ENCODE results near the gene SLC39A11. TPM values are rescaled to one million over a fixed set of nuclear protein-coding genes. Genes with fewer than 3 reads are reported as not detected.

SLC39A11 gene
- total and polyA plus RNA-seq, 4 donors, result 4.6 to 23.3 (median 11.4) TPM

DNA sequence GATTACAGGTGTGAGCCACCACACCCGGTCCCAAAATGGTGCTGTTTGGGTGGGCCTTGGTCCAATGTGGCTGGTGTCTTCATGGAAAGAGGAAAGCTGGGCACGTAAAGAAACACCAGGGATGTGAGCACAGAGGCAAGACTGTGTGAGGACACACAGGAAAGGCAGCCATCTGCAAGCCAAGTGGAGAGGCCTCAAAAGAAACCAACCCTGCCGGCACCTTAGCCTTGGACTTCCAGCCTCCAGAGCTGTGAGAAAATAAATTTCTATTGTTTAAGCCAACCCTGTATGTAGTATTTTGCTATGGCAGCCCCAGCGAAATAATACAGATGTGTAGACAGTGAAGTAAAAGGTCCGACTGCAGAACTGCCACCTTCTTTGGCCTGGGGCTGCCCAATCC lies 68.7 kb downstream of the SLC39A11 start:
- DNase-seq (ENCODE audit: low read depth in 4 of 6, low spot score in 6 of 6), result no peak
- 94% methylated on average over 3 of the region's 5 CpGs for WGBS (ENCODE audit: insufficient coverage)
- H3K27ac ChIP-seq (ENCODE audit: low read depth, low read length), result no peak overlapping the region
- H3K36me3 ChIP-seq (ENCODE audit: control insufficient read depth, insufficient read depth, low read length), result no peaks in the 10 kb centered on the region
- H3K4me1 ChIP-seq (ENCODE audit: control insufficient read depth, insufficient read depth, low read length), result no peaks in the 10 kb centered on the region
- H3K9me3 ChIP-seq (ENCODE audit: control insufficient read depth, insufficient read depth, low read length), result peaks cover 5% of the 10 kb centered on the region
- no peak overlapping the region for H3K4me3 ChIP-seq (ENCODE audit: low read depth, low read length)
- no peaks in the 10 kb centered on the region for H3K27me3 ChIP-seq (ENCODE audit: control insufficient read depth, insufficient read depth, low read length)

DNA sequence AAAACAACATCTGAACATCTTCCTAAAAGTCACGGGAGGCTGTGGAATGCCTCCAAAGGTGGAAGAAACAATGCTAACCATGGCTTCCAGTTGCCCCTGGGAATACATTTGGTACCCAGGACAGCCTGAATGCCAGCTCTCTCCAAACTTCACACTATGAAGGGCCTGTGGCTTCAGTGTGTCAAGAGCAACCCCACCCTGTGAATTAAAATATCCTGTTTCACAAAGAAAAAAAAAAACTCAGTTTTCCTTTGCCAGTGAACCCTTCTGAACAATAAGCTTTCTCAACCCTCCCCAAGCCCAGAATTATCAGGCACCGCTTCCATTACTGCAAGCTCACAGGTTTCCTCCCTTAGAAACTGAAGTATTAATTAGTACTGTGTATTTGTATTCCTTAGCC lies 69.8 kb downstream of the SLC39A11 start:
- Histone ChIP-seq H3K27me3 (ENCODE audit: control insufficient read depth, insufficient read depth, low read length) (no peaks in the 10 kb centered on the region), H3K4me3 (ENCODE audit: low read depth, low read length) (no peak overlapping the region), H3K9me3 (ENCODE audit: control insufficient read depth, insufficient read depth, low read length) (peaks cover 5% of the 10 kb centered on the region), H3K36me3 (ENCODE audit: control insufficient read depth, insufficient read depth, low read length) (no peaks in the 10 kb centered on the region), H3K27ac (ENCODE audit: low read depth, low read length) (no peak overlapping the region), H3K4me1 (ENCODE audit: control insufficient read depth, insufficient read depth, low read length) (no peaks in the 10 kb centered on the region)
- no peak for DNase-seq (ENCODE audit: low read depth in 4 of 6, low spot score in 6 of 6)
- 80% methylated on average over 1 of the region's 2 CpGs for WGBS (ENCODE audit: insufficient coverage)

DNA sequence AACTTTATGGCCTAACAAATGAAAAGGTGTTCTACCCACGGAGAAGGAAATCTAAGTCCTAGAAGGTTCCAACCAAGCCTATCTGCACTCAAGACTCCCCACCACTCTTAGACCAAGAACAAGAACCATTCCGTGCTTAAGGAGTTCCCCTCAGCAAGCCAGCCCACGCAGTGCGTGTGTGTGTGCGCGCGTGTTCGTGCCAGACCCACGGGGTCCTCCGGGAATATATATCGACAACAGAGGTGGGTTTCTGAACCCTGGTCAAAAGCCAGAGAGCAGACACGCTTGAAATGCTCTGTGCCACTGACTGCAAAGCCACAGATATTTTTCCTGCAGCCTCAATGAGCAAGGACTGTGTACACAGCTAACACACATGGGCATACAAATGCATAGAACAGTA lies 70.7 kb downstream of the SLC39A11 start:
- H3K27me3 ChIP-seq (ENCODE audit: control insufficient read depth, insufficient read depth, low read length), result no peaks in the 10 kb centered on the region
- no peak overlapping the region for H3K27ac ChIP-seq (ENCODE audit: low read depth, low read length)
- H3K9me3 ChIP-seq (ENCODE audit: control insufficient read depth, insufficient read depth, low read length), result peaks cover 6% of the 10 kb centered on the region
- H3K36me3 ChIP-seq (ENCODE audit: control insufficient read depth, insufficient read depth, low read length), result no peaks in the 10 kb centered on the region
- no peaks in the 10 kb centered on the region for H3K4me1 ChIP-seq (ENCODE audit: control insufficient read depth, insufficient read depth, low read length)
- DNase-seq (ENCODE audit: low read depth in 4 of 6, low spot score in 6 of 6), result no peak
- 94% methylated on average over 12 of the region's 12 CpGs for WGBS (ENCODE audit: insufficient coverage)
- no peak overlapping the region for H3K4me3 ChIP-seq (ENCODE audit: low read depth, low read length)

DNA sequence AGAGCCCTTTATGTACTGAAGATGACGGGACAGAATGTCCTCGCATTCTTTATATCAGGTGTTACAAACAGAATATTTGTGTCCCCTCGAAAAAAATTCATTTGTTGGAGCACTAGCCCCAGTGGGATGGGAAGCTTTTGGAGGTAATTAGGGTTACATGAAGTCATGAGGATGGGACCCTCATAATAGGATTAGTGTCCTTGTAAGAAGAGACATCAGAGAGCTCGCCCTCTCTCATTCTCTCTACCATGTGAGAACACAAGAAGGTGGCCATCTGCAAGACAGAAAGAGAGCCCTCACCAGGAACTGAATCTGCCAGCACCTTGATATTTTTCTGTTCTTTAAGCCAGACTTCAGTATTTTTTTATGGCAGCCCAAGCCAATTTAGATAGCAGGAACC lies 72.4 kb downstream of the SLC39A11 start:
- H3K27me3 ChIP-seq (ENCODE audit: control insufficient read depth, insufficient read depth, low read length), result no peaks in the 10 kb centered on the region
- no peaks in the 10 kb centered on the region for H3K36me3 ChIP-seq (ENCODE audit: control insufficient read depth, insufficient read depth, low read length)
- H3K9me3 ChIP-seq (ENCODE audit: control insufficient read depth, insufficient read depth, low read length), result peaks cover 6% of the 10 kb centered on the region
- H3K4me3 ChIP-seq (ENCODE audit: low read depth, low read length), result no peak overlapping the region
- no peak for DNase-seq (ENCODE audit: low read depth in 4 of 6, low spot score in 6 of 6)
- WGBS (ENCODE audit: insufficient coverage), result no CpG with 5 or more reads among the region's 4 CpGs
- no peak overlapping the region for H3K27ac ChIP-seq (ENCODE audit: low read depth, low read length)
- H3K4me1 ChIP-seq (ENCODE audit: control insufficient read depth, insufficient read depth, low read length), result no peaks in the 10 kb centered on the region

DNA sequence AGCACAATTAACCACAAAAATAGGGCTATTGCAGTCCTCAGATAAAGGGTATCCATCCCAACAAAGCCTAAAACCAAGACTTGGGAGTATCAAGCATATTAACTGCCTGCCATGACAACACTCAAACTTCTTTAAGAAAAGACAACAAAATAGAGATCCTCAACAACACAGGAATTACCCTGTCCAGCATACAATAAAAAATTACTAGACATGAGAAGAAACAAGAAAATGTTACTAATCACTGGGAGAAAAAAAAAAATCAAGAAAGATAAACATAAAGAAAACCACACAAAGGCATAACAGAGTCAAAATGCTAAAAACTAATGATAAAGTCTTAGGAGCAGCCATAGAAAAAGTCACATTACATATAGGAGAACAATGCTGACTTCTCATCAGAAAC lies 73.9 kb downstream of the SLC39A11 start:
- no peaks in the 10 kb centered on the region for H3K27me3 ChIP-seq (ENCODE audit: control insufficient read depth, insufficient read depth, low read length)
- DNase-seq (ENCODE audit: low read depth in 4 of 6, low spot score in 6 of 6), result no peak
- H3K9me3 ChIP-seq (ENCODE audit: control insufficient read depth, insufficient read depth, low read length), result peaks cover 6% of the 10 kb centered on the region
- no peak overlapping the region for H3K4me3 ChIP-seq (ENCODE audit: low read depth, low read length)
- H3K4me1 ChIP-seq (ENCODE audit: control insufficient read depth, insufficient read depth, low read length), result peaks cover 3% of the 10 kb centered on the region
- H3K36me3 ChIP-seq (ENCODE audit: control insufficient read depth, insufficient read depth, low read length), result no peaks in the 10 kb centered on the region
- no peak overlapping the region for H3K27ac ChIP-seq (ENCODE audit: low read depth, low read length)

DNA sequence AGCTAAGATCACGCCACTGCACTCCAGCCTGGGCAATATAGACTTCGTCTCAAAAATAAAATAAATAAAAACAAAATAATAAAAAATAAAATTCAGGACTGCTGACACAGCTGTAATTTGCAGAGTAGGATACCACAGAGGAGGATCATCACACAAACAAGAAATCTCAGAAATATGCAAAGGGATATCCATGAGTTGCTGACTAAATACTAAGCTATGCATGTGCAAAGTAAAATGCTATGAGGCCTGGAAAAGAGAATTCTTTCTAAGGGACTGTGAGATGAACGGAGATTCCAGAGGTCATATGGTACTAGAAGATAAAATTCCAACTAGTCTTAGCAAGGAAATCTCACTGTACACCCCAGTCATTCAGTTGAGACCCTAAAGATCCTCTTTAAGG lies 74.8 kb downstream of the SLC39A11 start:
- no peak for DNase-seq (ENCODE audit: low read depth in 4 of 6, low spot score in 6 of 6)
- H3K9me3 ChIP-seq (ENCODE audit: control insufficient read depth, insufficient read depth, low read length), result peaks cover 6% of the 10 kb centered on the region
- H3K36me3 ChIP-seq (ENCODE audit: control insufficient read depth, insufficient read depth, low read length), result no peaks in the 10 kb centered on the region
- no peak overlapping the region for H3K4me3 ChIP-seq (ENCODE audit: low read depth, low read length)
- H3K4me1 ChIP-seq (ENCODE audit: control insufficient read depth, insufficient read depth, low read length), result peaks cover 3% of the 10 kb centered on the region
- WGBS (ENCODE audit: insufficient coverage), result no CpG with 5 or more reads among the region's 3 CpGs
- H3K27me3 ChIP-seq (ENCODE audit: control insufficient read depth, insufficient read depth, low read length), result no peaks in the 10 kb centered on the region
- no peak overlapping the region for H3K27ac ChIP-seq (ENCODE audit: low read depth, low read length)

DNA sequence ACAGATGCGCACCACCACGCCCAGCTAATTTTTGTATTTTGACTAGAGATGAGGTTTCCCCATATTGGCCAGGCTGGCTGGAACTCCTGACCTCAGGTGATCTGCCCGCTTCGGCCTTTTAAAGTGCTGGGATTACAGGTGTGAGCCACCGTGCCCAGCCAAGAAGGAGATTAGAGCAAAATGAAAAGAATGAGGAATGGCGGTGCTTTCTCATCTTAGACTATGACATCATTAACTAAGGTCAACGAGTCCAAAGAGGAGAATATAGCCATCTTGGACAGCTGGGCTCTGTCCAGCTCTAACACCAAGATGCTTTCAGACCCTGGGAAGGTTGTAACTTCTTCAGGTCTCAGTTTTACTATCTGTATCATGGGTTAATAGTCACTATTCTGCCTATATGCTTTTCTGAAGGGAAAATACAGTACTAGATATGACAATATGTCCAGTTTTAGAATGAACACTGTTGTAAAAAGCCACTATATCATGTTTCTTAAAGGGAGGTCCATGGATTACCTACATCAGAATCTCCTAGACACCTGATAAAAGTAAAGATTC lies 76.7 kb downstream of the SLC39A11 start:
- Histone ChIP-seq H3K9me3 (ENCODE audit: control insufficient read depth, insufficient read depth, low read length) (peaks cover 6% of the 10 kb centered on the region), H3K27ac (ENCODE audit: low read depth, low read length) (no peak overlapping the region), H3K36me3 (ENCODE audit: control insufficient read depth, insufficient read depth, low read length) (no peaks in the 10 kb centered on the region), H3K27me3 (ENCODE audit: control insufficient read depth, insufficient read depth, low read length) (no peaks in the 10 kb centered on the region), H3K4me1 (ENCODE audit: control insufficient read depth, insufficient read depth, low read length) (peaks cover 3% of the 10 kb centered on the region), H3K4me3 (ENCODE audit: low read depth, low read length) (no peak overlapping the region)
- 93% methylated on average over 5 of the region's 7 CpGs for WGBS (ENCODE audit: insufficient coverage)
- no peak for DNase-seq (ENCODE audit: low read depth in 4 of 6, low spot score in 6 of 6)

DNA sequence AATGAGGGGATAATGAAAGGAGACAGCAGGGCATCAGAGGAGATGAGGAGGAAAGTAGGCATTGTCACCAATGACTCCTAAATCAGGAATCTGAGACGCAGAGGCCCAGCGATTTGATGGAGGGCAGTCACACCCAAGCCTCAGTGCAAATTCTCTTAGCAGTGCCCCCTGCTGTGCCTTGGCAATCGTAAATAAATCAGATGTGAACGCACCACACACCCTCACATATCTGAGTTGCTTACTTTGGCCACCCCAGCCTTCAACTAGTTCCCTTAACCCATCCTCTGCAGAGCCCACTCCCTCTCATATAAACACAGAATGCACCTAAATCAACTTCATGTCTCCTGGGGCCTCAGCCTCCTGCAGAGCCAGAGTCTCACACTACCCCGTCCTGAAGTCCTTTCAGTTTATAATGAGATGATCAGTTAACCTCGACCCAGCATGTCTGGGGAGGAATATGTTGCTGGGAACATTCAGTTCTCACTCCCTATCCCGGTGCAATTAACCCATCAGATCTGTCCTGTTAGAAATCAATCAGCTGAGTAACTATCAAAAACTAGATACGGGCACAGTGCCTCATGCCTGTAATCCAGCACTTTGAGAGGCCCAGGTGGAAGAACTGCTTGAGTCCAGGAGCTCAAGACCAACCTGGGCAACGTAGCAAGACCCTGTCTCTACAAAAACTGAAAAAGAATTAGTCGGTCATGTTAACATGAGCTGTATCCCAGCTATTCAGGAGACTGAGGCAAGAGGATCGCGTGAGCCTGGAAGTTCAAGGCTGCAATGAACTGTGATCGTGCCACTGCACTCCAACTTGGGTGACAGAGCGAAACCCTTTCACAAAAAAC lies 78.4 kb downstream of the SLC39A11 start:
- no peaks in the 10 kb centered on the region for H3K36me3 ChIP-seq (ENCODE audit: control insufficient read depth, insufficient read depth, low read length)
- 59% methylated on average over 14 of the region's 14 CpGs for WGBS (ENCODE audit: insufficient coverage)
- no peak overlapping the region for H3K4me3 ChIP-seq (ENCODE audit: low read depth, low read length)
- peaks cover 3% of the 10 kb centered on the region for H3K4me1 ChIP-seq (ENCODE audit: control insufficient read depth, insufficient read depth, low read length)
- H3K9me3 ChIP-seq (ENCODE audit: control insufficient read depth, insufficient read depth, low read length), result peaks cover 3% of the 10 kb centered on the region
- DNase-seq (ENCODE audit: low read depth in 4 of 6, low spot score in 6 of 6), result peak in 1 of 6 donors; percentile 72
- H3K27ac ChIP-seq (ENCODE audit: low read depth, low read length), result no peak overlapping the region
- H3K27me3 ChIP-seq (ENCODE audit: control insufficient read depth, insufficient read depth, low read length), result no peaks in the 10 kb centered on the region

DNA sequence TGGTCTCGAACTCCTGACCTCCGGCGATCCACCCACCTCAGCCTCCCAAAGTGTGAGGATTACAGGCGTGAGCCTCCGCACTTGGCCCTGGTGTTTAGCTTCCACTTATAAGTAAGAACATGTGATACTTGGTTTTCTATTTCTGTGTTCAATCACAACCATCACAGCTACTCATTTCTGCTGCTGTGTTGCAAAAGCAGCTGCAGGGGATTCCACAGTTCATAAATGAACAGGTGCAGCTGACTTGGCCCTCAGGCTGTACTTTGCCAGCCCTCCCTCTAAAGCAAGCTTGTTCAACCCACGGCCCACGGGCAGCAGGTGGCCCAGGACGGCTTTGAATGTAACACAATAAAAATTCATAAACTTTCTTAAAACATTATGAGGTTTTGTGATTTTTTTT lies 79.2 kb downstream of the SLC39A11 start:
- Histone ChIP-seq H3K4me3 (ENCODE audit: low read depth, low read length) (no peak overlapping the region), H3K9me3 (ENCODE audit: control insufficient read depth, insufficient read depth, low read length) (peaks cover 1% of the 10 kb centered on the region), H3K27me3 (ENCODE audit: control insufficient read depth, insufficient read depth, low read length) (no peaks in the 10 kb centered on the region), H3K27ac (ENCODE audit: low read depth, low read length) (no peak overlapping the region), H3K4me1 (ENCODE audit: control insufficient read depth, insufficient read depth, low read length) (peaks cover 3% of the 10 kb centered on the region), H3K36me3 (ENCODE audit: control insufficient read depth, insufficient read depth, low read length) (no peaks in the 10 kb centered on the region)
- no CpG with 5 or more reads among the region's 8 CpGs for WGBS (ENCODE audit: insufficient coverage)
- peak in 1 of 6 donors; percentile 57 for DNase-seq (ENCODE audit: low read depth in 4 of 6, low spot score in 6 of 6)

DNA sequence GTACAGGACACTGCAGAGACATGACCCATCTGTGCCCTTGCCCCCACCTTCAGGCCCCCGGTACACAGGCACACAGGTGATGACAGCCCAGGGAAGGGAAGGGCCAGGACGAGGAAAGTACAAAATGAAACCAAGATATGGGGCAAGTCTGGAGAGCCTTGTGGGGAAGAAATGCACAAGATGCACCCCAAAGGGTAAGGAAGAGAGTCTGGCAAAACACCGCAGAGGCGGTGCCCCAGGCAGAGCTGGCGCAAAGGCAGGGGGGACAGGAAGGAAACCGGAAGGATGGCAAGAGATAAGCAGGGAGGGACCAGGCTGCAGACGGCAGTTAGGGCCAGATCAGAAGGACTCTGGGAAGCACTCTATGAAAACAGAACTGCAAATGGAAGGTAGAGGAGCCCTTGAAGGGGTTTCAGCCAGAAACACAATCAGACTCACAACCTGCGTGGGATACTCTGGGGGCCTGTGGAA lies 81.4 kb downstream of the SLC39A11 start:
- WGBS (ENCODE audit: insufficient coverage), result 84% methylated on average over 7 of the region's 8 CpGs
- no peak overlapping the region for H3K4me3 ChIP-seq (ENCODE audit: low read depth, low read length)
- no peaks in the 10 kb centered on the region for H3K9me3 ChIP-seq (ENCODE audit: control insufficient read depth, insufficient read depth, low read length)
- no peaks in the 10 kb centered on the region for H3K27me3 ChIP-seq (ENCODE audit: control insufficient read depth, insufficient read depth, low read length)
- H3K27ac ChIP-seq (ENCODE audit: low read depth, low read length), result no peak overlapping the region
- peaks cover 3% of the 10 kb centered on the region for H3K4me1 ChIP-seq (ENCODE audit: control insufficient read depth, insufficient read depth, low read length)
- no peak for DNase-seq (ENCODE audit: low read depth in 4 of 6, low spot score in 6 of 6)
- no peaks in the 10 kb centered on the region for H3K36me3 ChIP-seq (ENCODE audit: control insufficient read depth, insufficient read depth, low read length)
